ENCODE data around the gene SENP2.
"Not testable (repeated sequence)": the region's sequence is repeated elsewhere in the genome, so short reads cannot be mapped to it uniquely, and the experiment has no call there.

Gene SENP2

GRCh38 chr3:185586686-185587039 lies 568 bp downstream of the SENP2 start:
- no peak for DNase-seq (ENCODE audit: low read depth)

GRCh38 chr3:185594073-185594472 lies 8.0 kb downstream of the SENP2 start:
- no peak for DNase-seq (ENCODE audit: low read depth)

- no peak for DNase-seq (ENCODE audit: low read depth)
These were observed 9.4 kb downstream of the SENP2 start for GRCh38 chr3:185595526-185595925.

GRCh38 chr3:185605566-185605965 lies 19.5 kb downstream of the SENP2 start:
- no peak for DNase-seq (ENCODE audit: low read depth)

- no peak for DNase-seq (ENCODE audit: low read depth)
These were observed 20.1 kb downstream of the SENP2 start for GRCh38 chr3:185606196-185606595.

- DNase-seq (ENCODE audit: low read depth), result no peak
These were observed 26.9 kb downstream of the SENP2 start for GRCh38 chr3:185613016-185613415.

GRCh38 chr3:185623939-185624665 lies 38.0 kb downstream of the SENP2 start:
- no peak for DNase-seq (ENCODE audit: low read depth)

- DNase-seq (ENCODE audit: low read depth), result no peak
These were observed 39.7 kb downstream of the SENP2 start for GRCh38 chr3:185625784-185626183.

GRCh38 chr3:185629554-185630181 lies 43.6 kb downstream of the SENP2 start:
- no peak for DNase-seq (ENCODE audit: low read depth)

GRCh38 chr3:185630182-185630622 lies 44.1 kb downstream of the SENP2 start:
- no peak for DNase-seq (ENCODE audit: low read depth)

GRCh38 chr3:185631108-185631507 lies 45.0 kb downstream of the SENP2 start:
- DNase-seq (ENCODE audit: low read depth), result no peak

GRCh38 chr3:185631508-185632206 lies 45.6 kb downstream of the SENP2 start:
- DNase-seq (ENCODE audit: low read depth), result no peak

GRCh38 chr3:185632996-185633395 lies 46.9 kb downstream of the SENP2 start:
- no peak for DNase-seq (ENCODE audit: low read depth)

- DNase-seq (ENCODE audit: low read depth), result no peak
These were observed 51.3 kb downstream of the SENP2 start for GRCh38 chr3:185637388-185637787.

GRCh38 chr3:185638651-185639050 lies 52.6 kb downstream of the SENP2 start:
- DNase-seq (ENCODE audit: low read depth), result not testable (repeated sequence)

GRCh38 chr3:185639632-185640206 lies 53.6 kb downstream of the SENP2 start:
- no peak for DNase-seq (ENCODE audit: low read depth)

- no peak for DNase-seq (ENCODE audit: low read depth)
These were observed 54.2 kb downstream of the SENP2 start for GRCh38 chr3:185640308-185640707.

GRCh38 chr3:185645191-185645590 lies 59.1 kb downstream of the SENP2 start:
- DNase-seq (ENCODE audit: low read depth), result not testable (repeated sequence)

- no peak for DNase-seq (ENCODE audit: low read depth)
These were observed 59.7 kb downstream of the SENP2 start for GRCh38 chr3:185645596-185646381.

- DNase-seq (ENCODE audit: low read depth), result no peak
These were observed 60.5 kb downstream of the SENP2 start for GRCh38 chr3:185646382-185647133.
